Activated gamma-delta T cell treated with anti-CD3 and anti-CD28 coated beads, Interleukin-2, amount 50 U/mL, for 16 hours (primary cell): ENCODE data around the gene LPCAT1.

Experiments
- DNase-seq: peaks from one replicate; pipeline ENCODE4 v3.0.0-alpha.2; 2020; ENCODE audit warnings: low read depth

LPCAT1 gene

DNA sequence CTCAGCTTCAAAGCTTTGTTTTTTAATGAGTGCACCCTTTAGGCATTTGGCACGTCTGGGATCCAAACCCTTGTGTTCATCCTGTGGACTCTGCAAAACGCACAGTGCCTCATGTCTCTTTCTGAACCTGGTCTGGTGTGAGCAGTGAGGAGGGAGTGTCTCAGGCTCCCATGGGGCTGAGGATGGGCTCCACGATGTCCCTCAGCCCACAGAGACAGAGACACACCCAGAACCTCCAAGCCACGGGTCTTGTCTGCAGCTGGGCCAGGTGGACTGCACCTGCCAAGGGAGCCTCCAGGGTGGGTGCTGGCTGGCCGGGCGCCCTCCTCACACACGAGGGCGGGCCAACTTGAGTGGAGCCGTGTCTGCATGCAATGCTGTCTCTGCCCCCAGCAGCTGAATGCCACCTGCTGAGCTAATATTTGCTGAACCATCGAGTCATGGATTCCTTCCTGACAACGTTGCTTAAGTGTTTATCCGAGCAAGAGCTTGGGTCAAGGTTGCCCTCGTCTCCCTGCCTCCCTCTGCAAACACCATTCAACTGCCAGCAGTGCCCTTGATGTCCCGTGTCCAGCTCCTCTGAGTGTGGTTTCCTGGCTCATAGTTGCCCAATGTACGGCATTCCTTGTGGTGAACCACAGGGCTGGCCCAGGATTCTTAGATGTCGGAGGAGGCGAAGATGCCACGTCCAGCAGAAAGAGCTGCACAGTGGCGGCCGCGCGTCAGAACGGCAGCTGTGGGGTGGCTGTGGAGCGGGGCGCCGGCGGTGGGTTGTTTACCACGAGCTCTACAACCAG is 31.4 kb upstream of the LPCAT1 start:
- no peak for DNase-seq

- DNase-seq = no peak
Observed at GRCh38 chr5:1554410-1554967, 30.7 kb upstream of the LPCAT1 start.

GRCh38 chr5:1553539-1554409 is 30.0 kb upstream of the LPCAT1 start:
- no peak for DNase-seq

GRCh38 chr5:1552521-1553255 is 28.9 kb upstream of the LPCAT1 start:
- no peak for DNase-seq

- DNase-seq = no peak
Observed at GRCh38 chr5:1551426-1552301, 27.9 kb upstream of the LPCAT1 start.

- no peak for DNase-seq
Observed at GRCh38 chr5:1550287-1551076, 26.7 kb upstream of the LPCAT1 start.

DNA sequence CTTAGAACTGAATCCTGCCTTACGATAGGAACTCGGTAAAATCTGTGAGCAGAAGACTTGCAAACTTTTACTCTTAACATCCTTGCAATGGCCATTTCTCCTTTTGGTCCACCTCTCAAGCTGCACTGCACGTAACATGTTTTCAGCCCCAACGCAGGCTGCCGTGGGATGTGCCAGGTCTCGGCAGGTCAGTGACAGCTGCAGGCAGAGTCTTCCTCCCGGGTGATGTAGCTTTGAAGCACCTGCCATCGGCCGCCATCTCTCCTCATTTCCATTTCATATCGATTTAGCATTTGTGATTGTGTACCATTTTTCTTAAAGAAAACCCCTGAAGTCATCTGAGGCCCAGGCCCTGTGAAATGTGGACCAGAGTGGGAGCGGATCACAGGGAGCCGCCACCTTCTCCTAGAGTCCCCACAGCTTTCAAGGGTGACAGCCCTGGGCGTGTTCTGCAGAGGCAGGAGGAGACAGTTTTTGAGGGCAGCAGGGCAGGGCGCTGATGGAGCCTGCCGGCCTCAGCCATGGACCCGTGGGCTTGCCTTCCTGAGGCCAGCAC is 25.8 kb upstream of the LPCAT1 start:
- DNase-seq = no peak

GRCh38 chr5:1548702-1549474 is 25.1 kb upstream of the LPCAT1 start:
- DNase-seq = no peak

DNA sequence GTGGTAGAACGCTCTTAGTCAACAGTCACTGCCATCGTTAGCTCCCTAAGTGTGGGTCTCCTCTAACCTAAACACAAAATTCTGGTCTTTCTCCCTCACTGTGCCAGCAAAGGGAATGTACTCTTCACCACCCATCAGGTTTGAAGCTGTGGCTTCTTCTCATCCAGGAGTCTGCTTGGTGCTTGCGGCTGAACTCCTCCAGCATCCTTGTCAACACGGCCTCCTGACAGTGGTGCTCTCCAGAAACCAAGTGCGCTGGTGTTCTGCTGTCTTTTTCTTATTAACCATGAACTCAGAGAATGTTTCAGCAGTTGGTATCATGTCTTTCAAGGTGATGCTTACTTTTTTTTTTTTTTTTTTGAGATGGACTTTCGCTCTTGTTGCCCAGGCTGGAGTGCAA is 23.9 kb upstream of the LPCAT1 start:
- no peak for DNase-seq

- no peak for DNase-seq
Observed at GRCh38 chr5:1547236-1547635, 23.5 kb upstream of the LPCAT1 start.

DNA sequence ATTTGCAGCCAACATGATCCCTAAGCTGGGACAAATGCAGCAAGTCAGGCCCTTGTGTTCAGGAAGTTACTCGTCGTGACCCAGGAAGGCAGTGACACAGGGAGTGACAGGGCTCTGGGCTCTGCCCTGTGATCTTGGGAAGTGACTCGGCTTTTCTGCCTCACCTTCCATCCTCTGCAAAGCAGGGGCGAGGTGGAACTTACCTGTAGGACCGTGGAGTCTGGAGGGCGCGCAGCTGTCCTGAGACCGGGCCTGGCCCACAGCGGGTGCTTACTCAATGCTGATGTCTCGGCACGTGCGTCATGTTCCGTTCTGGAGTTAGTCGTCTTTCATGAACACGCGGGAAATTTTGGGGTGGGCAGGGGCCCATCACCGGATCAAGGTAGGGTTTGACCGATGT is 22.8 kb upstream of the LPCAT1 start:
- no peak for DNase-seq

GRCh38 chr5:1545805-1546355 is 22.1 kb upstream of the LPCAT1 start:
- DNase-seq = no peak

DNA sequence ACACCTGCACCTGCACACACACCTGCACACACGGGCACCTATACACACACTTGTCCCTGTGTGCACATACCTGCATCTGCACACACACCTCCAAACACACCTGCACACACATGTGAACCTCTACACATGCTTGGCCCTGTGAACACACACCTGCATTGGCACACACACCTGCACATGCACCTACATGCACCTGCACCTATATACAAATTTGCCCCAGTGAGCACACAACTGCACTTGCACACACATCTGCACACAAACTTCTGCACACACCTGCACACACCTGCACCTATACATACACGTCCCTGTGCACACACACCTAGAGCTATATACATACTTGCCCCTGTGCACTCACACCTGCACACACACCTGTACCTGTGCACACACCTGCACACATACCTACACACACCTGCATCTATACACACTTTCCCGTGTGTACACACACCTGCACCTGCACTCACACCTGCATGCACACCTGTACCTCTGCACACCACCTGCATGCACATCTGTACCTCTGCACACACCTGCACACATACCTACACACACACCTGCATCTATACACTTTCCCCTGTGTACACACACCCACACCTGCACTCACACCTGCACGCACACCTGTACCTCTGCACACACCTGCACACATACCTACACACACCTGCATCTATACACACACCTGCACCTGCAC is 21.5 kb upstream of the LPCAT1 start:
- no peak for DNase-seq

DNA sequence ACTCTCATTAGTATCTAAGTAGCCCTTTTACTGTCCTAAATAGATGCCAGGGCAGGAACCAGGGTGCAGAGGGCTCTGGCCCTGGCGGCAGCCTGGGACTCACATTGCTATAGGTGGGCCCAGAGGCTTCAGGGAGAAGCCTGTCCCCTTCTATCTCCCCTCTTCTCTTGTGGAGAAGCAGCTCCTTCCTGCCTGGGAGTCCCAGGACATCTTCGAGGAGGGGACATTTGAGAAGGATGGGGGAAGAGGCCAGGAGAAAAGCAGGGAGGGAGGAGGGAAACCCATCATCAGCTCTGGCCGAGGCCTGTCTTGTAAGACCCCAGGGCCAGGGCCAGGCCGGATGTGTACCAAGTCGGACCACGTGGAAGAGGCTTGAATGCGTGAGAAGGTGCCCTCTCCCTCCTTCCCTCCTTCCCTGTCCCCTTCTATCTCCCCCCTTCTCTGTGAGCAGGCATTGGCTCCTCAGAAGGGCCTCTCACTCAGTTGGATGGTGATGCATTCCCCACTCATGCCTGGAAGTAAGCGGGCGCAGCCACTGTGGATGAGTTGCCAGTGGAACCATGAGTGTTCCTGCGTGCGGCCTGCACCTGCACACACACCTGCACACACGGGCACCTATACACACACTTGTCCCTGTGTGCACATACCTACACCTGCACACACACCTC is 20.7 kb upstream of the LPCAT1 start:
- DNase-seq = no peak

- DNase-seq = no peak
Observed at GRCh38 chr5:1543398-1544293, 19.9 kb upstream of the LPCAT1 start.

GRCh38 chr5:1542781-1543180 is 19.0 kb upstream of the LPCAT1 start:
- no peak for DNase-seq
